ENCODE results near the gene NSUN7. TPM values are rescaled to one million over a fixed set of nuclear protein-coding genes. Genes with fewer than 3 reads are reported as not detected.
"Not testable (repeated sequence)": the region's sequence is repeated elsewhere in the genome, so short reads cannot be mapped to it uniquely, and the experiment has no call there.

The NSUN7 gene
- total RNA-seq, 1 experiment from 2014 or later = 7.7 TPM

DNA sequence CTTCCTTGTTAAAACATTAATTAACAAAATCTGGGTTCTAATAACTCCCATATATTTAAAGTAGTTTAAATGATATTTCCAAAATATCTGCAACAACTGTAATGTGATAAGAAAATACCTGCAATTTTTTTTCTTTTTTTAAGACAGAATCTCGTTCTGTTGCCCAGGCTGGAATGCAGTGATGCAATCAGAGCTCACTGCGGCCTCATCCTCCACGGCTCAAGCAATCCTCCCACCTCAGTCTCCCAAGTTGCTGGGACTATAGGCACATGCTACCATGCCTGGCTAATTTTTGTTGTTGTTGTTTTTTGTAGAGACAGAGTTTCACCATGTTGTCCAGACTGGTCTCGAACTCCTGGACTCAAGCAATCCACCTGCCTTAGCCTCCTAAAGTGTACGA, 45.7 kb upstream of the NSUN7 start:
- no TSS peak for BruUV-seq (replicated peaks)
- Mint-ChIP-seq H3K27ac (ENCODE audit: unreplicated experiment) (no peak overlapping the region), H3K36me3 (ENCODE audit: insufficient read depth, unreplicated experiment) (no peaks in the 10 kb centered on the region), H3K9me3 (ENCODE audit: low read depth, unreplicated experiment) (no peaks in the 10 kb centered on the region), H3K27me3 (ENCODE audit: unreplicated experiment) (no peaks in the 10 kb centered on the region), H3K4me3 (ENCODE audit: low read depth, unreplicated experiment) (no peak overlapping the region), H3K4me1 (ENCODE audit: low read depth, unreplicated experiment) (peaks cover 11% of the 10 kb centered on the region)
- CTCF ChIA-PET = no interaction called here
- intact Hi-C loops (cut with micrococcal nuclease; ENCODE audit: unreplicated experiment) = loop anchor here (5.0 kb wide), 1 partner anchor 77 kb away; the partner anchor contains the start of gene RBM47
- no peak for DNase-seq
- TF ChIP-seq, protein P1, sequence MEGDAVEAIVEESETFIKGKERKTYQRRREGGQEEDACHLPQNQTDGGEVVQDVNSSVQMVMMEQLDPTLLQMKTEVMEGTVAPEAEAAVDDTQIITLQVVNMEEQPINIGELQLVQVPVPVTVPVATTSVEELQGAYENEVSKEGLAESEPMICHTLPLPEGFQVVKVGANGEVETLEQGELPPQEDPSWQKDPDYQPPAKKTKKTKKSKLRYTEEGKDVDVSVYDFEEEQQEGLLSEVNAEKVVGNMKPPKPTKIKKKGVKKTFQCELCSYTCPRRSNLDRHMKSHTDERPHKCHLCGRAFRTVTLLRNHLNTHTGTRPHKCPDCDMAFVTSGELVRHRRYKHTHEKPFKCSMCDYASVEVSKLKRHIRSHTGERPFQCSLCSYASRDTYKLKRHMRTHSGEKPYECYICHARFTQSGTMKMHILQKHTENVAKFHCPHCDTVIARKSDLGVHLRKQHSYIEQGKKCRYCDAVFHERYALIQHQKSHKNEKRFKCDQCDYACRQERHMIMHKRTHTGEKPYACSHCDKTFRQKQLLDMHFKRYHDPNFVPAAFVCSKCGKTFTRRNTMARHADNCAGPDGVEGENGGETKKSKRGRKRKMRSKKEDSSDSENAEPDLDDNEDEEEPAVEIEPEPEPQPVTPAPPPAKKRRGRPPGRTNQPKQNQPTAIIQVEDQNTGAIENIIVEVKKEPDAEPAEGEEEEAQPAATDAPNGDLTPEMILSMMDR (IDR thresholded peaks at IDR 0.05; ENCODE audit: unreplicated experiment) = no peak

DNA sequence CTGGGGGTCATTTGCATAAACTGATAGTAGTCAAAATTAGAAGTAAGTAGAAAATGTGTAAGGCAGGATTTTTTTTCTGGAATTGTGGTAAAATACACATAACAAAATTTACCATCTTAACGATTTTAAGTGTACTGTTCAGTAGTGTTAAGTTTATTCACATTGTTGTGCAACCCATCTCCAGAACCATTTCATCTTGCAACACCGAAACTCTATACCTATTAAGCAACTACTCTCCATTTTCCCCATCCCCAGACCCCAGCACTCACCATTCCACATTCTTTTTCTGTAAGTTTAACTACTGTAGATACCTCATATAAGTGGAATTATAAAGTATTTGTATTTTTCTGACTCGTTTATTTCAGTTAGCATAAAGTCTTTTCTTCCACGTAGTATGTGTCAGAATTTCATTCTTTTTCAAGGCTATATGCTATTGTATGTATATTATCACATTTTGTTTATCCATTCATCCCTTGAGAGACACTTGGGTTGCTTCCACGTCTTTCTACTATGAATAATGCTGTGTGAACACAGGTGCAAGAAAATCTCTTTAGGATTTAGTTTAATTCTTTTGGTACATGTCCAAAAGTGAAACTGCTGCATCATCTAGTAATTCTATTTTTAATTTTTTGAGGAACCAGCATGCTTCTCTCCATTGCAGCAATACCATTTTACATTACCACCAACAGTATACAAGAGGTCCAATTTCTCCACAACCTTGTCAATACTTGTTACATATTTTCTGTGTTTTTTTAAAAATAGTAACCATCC, 39.1 kb upstream of the NSUN7 start:
- Mint-ChIP-seq H3K9me3 (ENCODE audit: low read depth, unreplicated experiment) (no peaks in the 10 kb centered on the region), H3K27ac (ENCODE audit: unreplicated experiment) (no peak overlapping the region), H3K4me1 (ENCODE audit: low read depth, unreplicated experiment) (no peaks in the 10 kb centered on the region), H3K4me3 (ENCODE audit: low read depth, unreplicated experiment) (no peak overlapping the region), H3K36me3 (ENCODE audit: insufficient read depth, unreplicated experiment) (no peaks in the 10 kb centered on the region), H3K27me3 (ENCODE audit: unreplicated experiment) (no peaks in the 10 kb centered on the region)
- TF ChIP-seq, protein P1 (IDR thresholded peaks at IDR 0.05; ENCODE audit: unreplicated experiment) = no peak
- intact Hi-C loops (cut with micrococcal nuclease; ENCODE audit: unreplicated experiment) = loop anchor here (10.0 kb wide), 1 partner anchor 156 kb away; no protein-coding TSS in a partner anchor
- no peak for DNase-seq
- BruUV-seq (replicated peaks) = no TSS peak
- CTCF ChIA-PET = no interaction called here

DNA sequence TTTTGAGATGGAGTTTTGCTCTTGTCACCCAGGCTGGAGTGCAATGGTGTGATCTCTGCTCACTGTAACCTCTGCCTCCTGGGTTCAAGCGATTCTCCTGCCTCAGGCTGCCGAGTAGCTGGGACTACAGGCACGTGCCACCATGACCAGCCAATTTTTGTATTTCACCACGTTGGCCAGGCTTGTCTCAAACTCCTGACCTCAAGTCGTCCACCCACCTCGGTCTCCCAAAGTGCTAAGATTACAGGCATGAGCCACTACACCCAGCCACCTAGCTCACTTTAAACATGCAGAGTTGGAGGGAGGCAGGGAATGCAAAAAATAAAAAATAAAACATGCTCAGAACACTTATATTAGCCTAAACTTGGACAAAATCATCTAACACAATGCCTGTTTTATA, 36.8 kb upstream of the NSUN7 start:
- BruUV-seq (replicated peaks); H3K27ac Mint-ChIP-seq (ENCODE audit: unreplicated experiment); H3K4me1 Mint-ChIP-seq (ENCODE audit: low read depth, unreplicated experiment); H3K9me3 Mint-ChIP-seq (ENCODE audit: low read depth, unreplicated experiment); H3K36me3 Mint-ChIP-seq (ENCODE audit: insufficient read depth, unreplicated experiment); H3K4me3 Mint-ChIP-seq (ENCODE audit: low read depth, unreplicated experiment); H3K27me3 Mint-ChIP-seq (ENCODE audit: unreplicated experiment); DNase-seq; CTCF ChIA-PET: not testable (repeated sequence)
- intact Hi-C loops (cut with micrococcal nuclease; ENCODE audit: unreplicated experiment) = loop anchor here (10.0 kb wide), 1 partner anchor 158 kb away; no protein-coding TSS in a partner anchor

DNA sequence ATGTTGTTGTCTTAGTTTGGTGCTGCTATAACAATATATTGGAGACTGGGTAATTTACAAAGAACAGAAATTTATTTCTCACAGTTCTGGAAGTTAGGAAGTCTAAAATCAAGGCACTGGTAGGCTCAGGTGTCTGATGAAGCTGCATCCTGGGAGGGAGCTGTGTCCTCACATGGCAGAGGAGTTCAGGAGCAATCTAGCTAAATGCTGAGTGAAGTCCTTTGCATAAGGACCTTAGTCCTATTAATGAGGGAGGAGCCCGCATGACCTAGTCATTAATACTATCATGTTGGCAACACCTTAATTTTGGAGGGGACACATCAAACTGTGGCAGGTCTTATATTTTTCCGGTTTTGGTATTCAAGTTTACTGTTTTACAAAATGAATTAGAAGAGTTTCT, 36.0 kb upstream of the NSUN7 start:
- no peaks in the 10 kb centered on the region for H3K9me3 Mint-ChIP-seq (ENCODE audit: low read depth, unreplicated experiment)
- H3K27me3 Mint-ChIP-seq (ENCODE audit: unreplicated experiment) = no peaks in the 10 kb centered on the region
- H3K4me1 Mint-ChIP-seq (ENCODE audit: low read depth, unreplicated experiment) = peaks cover 11% of the 10 kb centered on the region
- DNase-seq = no peak
- CTCF ChIA-PET = no interaction called here
- H3K36me3 Mint-ChIP-seq (ENCODE audit: insufficient read depth, unreplicated experiment) = no peaks in the 10 kb centered on the region
- TF ChIP-seq, protein P1 (IDR thresholded peaks at IDR 0.05; ENCODE audit: unreplicated experiment) = no peak
- H3K4me3 Mint-ChIP-seq (ENCODE audit: low read depth, unreplicated experiment) = no peak overlapping the region
- BruUV-seq (replicated peaks) = no TSS peak
- no peak overlapping the region for H3K27ac Mint-ChIP-seq (ENCODE audit: unreplicated experiment)
- intact Hi-C loops (cut with micrococcal nuclease; ENCODE audit: unreplicated experiment) = loop anchor here (10.0 kb wide), 1 partner anchor 159 kb away; no protein-coding TSS in a partner anchor

DNA sequence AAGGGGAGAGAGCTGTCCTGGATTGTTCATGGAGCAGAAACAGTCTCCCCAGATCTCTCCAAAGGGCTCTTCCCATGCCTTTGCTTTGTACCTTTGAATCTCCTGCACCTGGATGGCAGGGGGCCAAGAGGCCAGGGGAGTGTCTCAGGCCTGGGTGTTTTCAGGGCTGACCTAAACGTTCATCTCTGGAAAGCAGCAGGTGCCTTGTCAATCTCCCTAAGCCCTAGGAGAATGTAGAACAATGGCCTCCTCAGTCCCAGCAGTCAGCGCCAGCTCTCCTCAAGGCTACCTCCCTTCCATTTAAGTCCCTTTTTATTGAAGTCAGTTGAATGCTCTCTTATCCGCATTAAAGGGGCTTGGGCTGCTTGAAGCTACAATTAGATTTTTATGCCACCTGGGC, 31.2 kb upstream of the NSUN7 start:
- H3K9me3 Mint-ChIP-seq (ENCODE audit: low read depth, unreplicated experiment) = no peaks in the 10 kb centered on the region
- intact Hi-C loops (cut with micrococcal nuclease; ENCODE audit: unreplicated experiment) = loop anchor here (2.0 to 10.0 kb wide), 2 partner anchors 88 to 164 kb away; no protein-coding TSS in a partner anchor
- H3K27ac Mint-ChIP-seq (ENCODE audit: unreplicated experiment) = peak overlapping the region; percentile 50
- peak; percentile 36 for DNase-seq
- BruUV-seq (replicated peaks) = no TSS peak
- CTCF ChIA-PET = interaction anchor here (0.7 to 1.6 kb wide), 7 partner anchors 13 to 142 kb away, joined by 3 to 6 read pairs (median 3); partner anchors contain the start of gene RBM47
- H3K4me3 Mint-ChIP-seq (ENCODE audit: low read depth, unreplicated experiment) = no peak overlapping the region
- H3K27me3 Mint-ChIP-seq (ENCODE audit: unreplicated experiment) = no peaks in the 10 kb centered on the region
- TF ChIP-seq, protein P1 (IDR thresholded peaks at IDR 0.05; ENCODE audit: unreplicated experiment) = no peak
- no peaks in the 10 kb centered on the region for H3K36me3 Mint-ChIP-seq (ENCODE audit: insufficient read depth, unreplicated experiment)
- peaks cover 17% of the 10 kb centered on the region for H3K4me1 Mint-ChIP-seq (ENCODE audit: low read depth, unreplicated experiment)
